ENCODE data around the gene TCN2.

The TCN2 gene

GRCh38 chr22:30648825-30649224, 41.9 kb downstream of the TCN2 start:
- no peak for TF ChIP-seq CTCF (IDR thresholded peaks at IDR 0.05; ENCODE audit: control extremely low read depth, extremely low read depth, low read depth, missing control alignments)
- ChIA-PET POLR2A (no interaction called here), CTCF (interaction anchor here (9.7 kb wide), 1 partner anchor 14 kb away, joined by 67 read pairs; the partner anchor contains the start of gene SLC35E4)
- DNase-seq (ENCODE audit: extremely low spot score), result no peak

GRCh38 chr22:30649430-30650007, 42.5 kb downstream of the TCN2 start:
- DNase-seq (ENCODE audit: extremely low spot score), result peak; percentile 86

GRCh38 chr22:30650508-30651116, 43.6 kb downstream of the TCN2 start:
- DNase-seq (ENCODE audit: extremely low spot score), result no peak
- ChIA-PET POLR2A (no interaction called here), CTCF (interaction anchor here (1.7 to 9.7 kb wide), 2 partner anchors 12 to 16 kb away, joined by 3 to 67 read pairs; partner anchors contain the start of gene SLC35E4)
- no peak for TF ChIP-seq CTCF (IDR thresholded peaks at IDR 0.05; ENCODE audit: control extremely low read depth, extremely low read depth, low read depth, missing control alignments)

More at GRCh38 chr22:30649430-30650007, 42.5 kb downstream of the TCN2 start:
- POLR2A ChIA-PET, result no interaction called here
- CTCF ChIA-PET, result interaction anchor here (1.7 to 9.7 kb wide), 2 partner anchors 11 to 15 kb away, joined by 3 to 67 read pairs; partner anchors contain the start of gene SLC35E4
- no peak for TF ChIP-seq CTCF (IDR thresholded peaks at IDR 0.05; ENCODE audit: control extremely low read depth, extremely low read depth, low read depth, missing control alignments)

- CTCF ChIA-PET, result no interaction called here
- TF ChIP-seq CTCF (IDR thresholded peaks at IDR 0.05; ENCODE audit: control extremely low read depth, extremely low read depth, low read depth, missing control alignments), result no peak
These were observed 45.9 kb downstream of the TCN2 start for GRCh38 chr22:30652852-30653251.

GRCh38 chr22:30654361-30654760, 47.4 kb downstream of the TCN2 start:
- no peak for DNase-seq (ENCODE audit: extremely low spot score)
- CTCF ChIA-PET, result no interaction called here
- POLR2A ChIA-PET, result no interaction called here
- TF ChIP-seq CTCF (IDR thresholded peaks at IDR 0.05; ENCODE audit: control extremely low read depth, extremely low read depth, low read depth, missing control alignments), result no peak

More at GRCh38 chr22:30652852-30653251, 45.9 kb downstream of the TCN2 start:
- POLR2A ChIA-PET, result no interaction called here
- no peak for DNase-seq (ENCODE audit: extremely low spot score)

GRCh38 chr22:30655532-30655931, 48.6 kb downstream of the TCN2 start:
- DNase-seq (ENCODE audit: extremely low spot score), result no peak
- POLR2A ChIA-PET, result interaction anchor here (0.6 kb wide), 2 partner anchors 20 to 29 kb away, joined by 3 read pairs; partner anchors contain the start of gene SLC35E4
- TF ChIP-seq CTCF (IDR thresholded peaks at IDR 0.05; ENCODE audit: control extremely low read depth, extremely low read depth, low read depth, missing control alignments), result no peak
- CTCF ChIA-PET, result no interaction called here

All from GM10248 (cell line).